Bronchial epithelial cell (primary cell): Measurements from ENCODE around the gene TFCP2. TPM values are rescaled to one million over a fixed set of nuclear protein-coding genes. Genes with fewer than 3 reads are reported as not detected.

Experiments
- DNase-seq: peaks from one replicate; pipeline ENCODE4 v3.0.0-alpha.2; 2010; ENCODE audit warnings: low read depth
- FAIRE-seq: peaks from 2 replicates; lab custom pipeline; 2011; peaks lifted over from hg19 to GRCh38; lab: Jason Lieb, UNC
- H3K27me3 ChIP-seq: 2 replicates; pipeline ENCODE4 v1.5.1; 2011; ENCODE audit warnings: low read length; ENCODE audit not compliant: control insufficient read depth, insufficient read depth
- H3K36me3 ChIP-seq: 2 replicates; pipeline ENCODE4 v1.5.1; 2011; ENCODE audit warnings: low read length; ENCODE audit not compliant: control insufficient read depth, insufficient read depth
- H3K4me3 ChIP-seq: 2 replicates; pipeline ENCODE4 v1.5.1; 2011; ENCODE audit warnings: mild to moderate bottlenecking, low read depth, low read length, control low read depth
- CTCF ChIP-seq: IDR thresholded peaks from 2 replicates; pipeline ENCODE4 v1.5.1; 2011; ENCODE audit warnings: mild to moderate bottlenecking, moderate library complexity, low read length, control low read depth, inconsistent platforms; ENCODE audit not compliant: insufficient read depth, severe bottlenecking
- total RNA-seq: library from RNA; depleted of rRNA; stranded (reverse); fragments of >200 nt; gene quantifications from 2 replicates; pipeline ENCODE4 v1.2.1, GENCODE V29; 2014

TFCP2 gene
- total RNA-seq, 1 donor from 2014 or later: 7.1 TPM

DNA sequence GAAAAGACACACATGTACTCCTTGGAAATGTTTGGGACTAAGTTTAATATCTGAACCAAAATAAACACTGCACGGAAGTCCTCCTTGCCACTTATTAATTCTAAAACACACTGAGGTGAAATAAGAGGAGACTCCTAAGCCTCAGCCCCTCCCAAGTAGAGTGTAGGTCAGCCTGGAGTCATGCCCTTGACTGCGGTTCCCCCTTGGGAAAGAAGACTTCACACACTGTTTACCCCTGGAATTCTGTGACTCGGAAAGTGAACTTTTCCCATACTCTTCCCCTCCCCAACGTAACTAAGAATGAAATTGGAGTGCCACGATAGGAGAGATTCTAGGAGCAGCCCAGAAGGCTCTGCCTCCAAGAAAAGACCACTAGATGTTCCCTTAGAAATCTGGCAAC is 8.6 kb upstream of the TFCP2 start:
- FAIRE-seq: no peak
- TF ChIP-seq CTCF: no peak
- no peak overlapping the region for H3K4me3 ChIP-seq
- no peaks in the 10 kb centered on the region for H3K27me3 ChIP-seq
- no peaks in the 10 kb centered on the region for H3K36me3 ChIP-seq
- no peak for DNase-seq

DNA sequence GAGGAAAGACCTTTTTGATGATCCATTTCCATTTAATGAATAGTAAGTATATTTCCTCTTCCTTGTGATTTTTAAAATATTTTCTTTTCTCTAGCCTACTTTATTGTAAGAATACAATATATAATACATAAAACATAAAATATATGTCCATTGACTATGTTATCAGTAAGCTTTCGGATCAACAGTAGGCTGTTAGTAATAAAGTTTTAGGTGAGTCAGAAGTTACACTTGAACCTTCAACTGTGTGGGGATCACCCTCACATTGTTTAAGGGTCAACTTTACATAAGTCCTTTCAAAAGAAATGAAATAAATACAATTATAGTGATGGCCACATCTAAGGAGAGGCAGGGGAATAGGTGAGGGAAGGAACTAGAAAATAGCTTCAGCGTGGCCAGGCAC is 5.0 kb upstream of the TFCP2 start:
- no peak for TF ChIP-seq CTCF
- DNase-seq: no peak
- Histone ChIP-seq H3K4me3 (no peak overlapping the region), H3K27me3 (no peaks in the 10 kb centered on the region), H3K36me3 (no peaks in the 10 kb centered on the region)
- no peak for FAIRE-seq

GRCh38 chr12:51174501-51174900 is 1.6 kb upstream of the TFCP2 start:
- FAIRE-seq (no peak), DNase-seq (no peak)
- no peaks in the 10 kb centered on the region for H3K27me3 ChIP-seq
- H3K4me3 ChIP-seq: no peak overlapping the region
- H3K36me3 ChIP-seq: no peaks in the 10 kb centered on the region
- no peak for TF ChIP-seq CTCF

- FAIRE-seq: no peak
- H3K27me3 ChIP-seq: no peaks in the 10 kb centered on the region
- no peaks in the 10 kb centered on the region for H3K36me3 ChIP-seq
- peak overlapping the region; percentile 72 for H3K4me3 ChIP-seq
- TF ChIP-seq CTCF: no peak
- peak; percentile 29 for DNase-seq
Measured at GRCh38 chr12:51171884-51172514, 936 bp downstream of the TFCP2 start.

- TF ChIP-seq CTCF: no peak
- no peaks in the 10 kb centered on the region for H3K36me3 ChIP-seq
- FAIRE-seq: no peak
- H3K27me3 ChIP-seq: no peaks in the 10 kb centered on the region
- no peak overlapping the region for H3K4me3 ChIP-seq
- DNase-seq: no peak
Measured at GRCh38 chr12:51163795-51164194, 9.1 kb downstream of the TFCP2 start.

DNA sequence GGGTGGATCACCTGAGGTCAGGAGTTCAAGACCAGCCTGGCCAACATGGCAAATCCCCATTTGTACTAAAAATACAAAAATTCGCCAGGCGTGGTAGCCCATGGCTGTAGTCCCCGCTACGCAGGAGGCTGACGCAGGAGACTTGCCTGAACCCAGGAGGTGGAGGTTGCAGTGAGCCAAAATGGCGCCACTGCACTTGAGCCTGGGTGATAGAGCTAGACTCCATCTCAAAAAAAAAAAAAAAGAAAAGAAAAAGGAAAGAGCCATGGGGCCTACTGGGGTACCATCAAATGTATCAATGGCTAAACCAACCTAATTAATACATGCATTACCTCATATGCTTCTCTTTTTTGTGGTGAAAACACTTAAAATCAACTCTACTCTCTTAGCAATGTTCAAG is 10.7 kb downstream of the TFCP2 start:
- no peak for DNase-seq
- H3K4me3 ChIP-seq: no peak overlapping the region
- TF ChIP-seq CTCF: no peak
- no peaks in the 10 kb centered on the region for H3K36me3 ChIP-seq
- no peaks in the 10 kb centered on the region for H3K27me3 ChIP-seq
- no peak for FAIRE-seq
